GM21723 (cell line): ENCODE measurements around the gene ADAM33.

Experiments
- ATAC-seq: cut with Tn5 transposase; IDR thresholded peaks from one replicate; pipeline ENCODE4 v1.9.1; 2021; ENCODE audit warnings: mild to moderate bottlenecking, moderate library complexity; ENCODE audit not compliant: unreplicated experiment

Gene ADAM33

DNA sequence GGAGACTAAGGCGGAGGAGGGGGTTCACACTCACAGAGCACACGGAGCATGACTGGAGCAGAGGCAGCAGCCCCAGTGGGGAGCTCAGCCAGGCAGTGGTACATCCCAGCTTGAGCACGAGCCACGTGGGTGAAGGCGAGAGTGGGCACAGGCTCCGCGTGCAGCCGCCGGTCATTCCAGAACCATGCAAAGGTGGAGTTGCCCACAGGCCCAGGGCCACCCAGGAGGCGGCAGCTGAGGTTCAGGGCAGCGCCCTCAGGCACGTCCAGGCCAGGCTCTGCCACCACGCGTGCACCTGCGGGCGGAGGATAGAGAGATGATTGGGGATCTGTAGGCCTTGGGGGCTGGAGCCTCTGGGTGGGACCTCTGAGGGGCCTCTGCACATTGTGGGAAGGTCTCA, 9.5 kb upstream of the ADAM33 start:
- ATAC-seq = no peak

DNA sequence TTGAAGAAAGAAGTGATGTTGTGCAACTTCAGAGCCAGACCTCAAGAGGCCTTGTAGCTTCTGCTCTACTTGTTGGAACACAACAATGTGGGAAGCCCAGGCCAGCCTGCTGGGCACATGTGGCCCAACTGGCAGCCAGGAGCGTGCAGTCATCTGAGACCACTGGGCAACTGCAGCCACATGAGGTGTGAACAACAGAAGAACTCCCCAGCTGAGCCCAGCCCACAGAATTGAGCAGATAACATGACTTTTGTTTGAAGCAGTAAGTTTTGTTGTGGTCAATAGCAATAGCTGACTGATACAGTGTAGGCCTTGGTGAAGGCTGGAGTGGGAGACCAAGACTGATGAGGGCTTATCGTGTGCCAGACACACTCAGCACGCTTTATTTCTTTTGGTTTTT, 8.6 kb upstream of the ADAM33 start:
- ATAC-seq = no peak

DNA sequence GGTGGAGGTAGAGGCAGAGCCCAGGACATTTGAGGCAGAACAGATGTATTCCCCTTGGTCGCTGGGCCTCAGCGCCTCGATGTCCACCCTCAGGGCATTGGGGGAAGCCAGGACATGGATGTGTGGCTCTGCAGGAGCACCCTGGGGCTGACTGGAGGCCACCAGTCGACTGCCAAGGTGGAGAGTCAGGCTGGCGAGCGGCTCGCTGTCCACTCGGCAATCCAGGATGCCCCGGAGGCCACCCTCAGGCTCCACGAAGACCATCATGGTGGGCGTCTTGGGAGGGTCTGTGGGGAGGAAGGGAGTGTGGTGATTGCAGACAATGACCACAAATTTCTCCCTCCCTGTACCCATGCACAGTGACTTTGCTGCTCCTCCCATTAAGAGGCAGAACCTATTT, 8.2 kb upstream of the ADAM33 start:
- no peak for ATAC-seq

DNA sequence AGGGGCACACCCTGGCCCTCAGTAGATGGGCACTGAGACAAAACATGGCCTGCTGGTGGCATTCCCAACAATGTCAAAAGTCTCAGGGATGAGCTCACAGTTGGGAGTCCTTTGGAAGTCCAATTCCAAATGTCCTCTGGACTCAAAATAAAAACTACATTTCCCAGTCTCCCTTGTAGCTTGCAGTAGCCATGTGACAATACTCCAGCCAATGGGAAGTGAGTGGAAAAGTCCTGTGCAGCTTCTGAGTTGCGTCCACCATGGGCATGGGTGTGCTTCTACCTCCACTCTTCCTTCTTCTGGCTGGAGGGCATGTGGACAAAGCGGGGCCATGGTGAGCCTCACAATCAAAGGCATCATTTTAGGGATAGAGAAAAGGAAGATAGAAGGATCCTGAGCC, 5.8 kb upstream of the ADAM33 start:
- no peak for ATAC-seq

DNA sequence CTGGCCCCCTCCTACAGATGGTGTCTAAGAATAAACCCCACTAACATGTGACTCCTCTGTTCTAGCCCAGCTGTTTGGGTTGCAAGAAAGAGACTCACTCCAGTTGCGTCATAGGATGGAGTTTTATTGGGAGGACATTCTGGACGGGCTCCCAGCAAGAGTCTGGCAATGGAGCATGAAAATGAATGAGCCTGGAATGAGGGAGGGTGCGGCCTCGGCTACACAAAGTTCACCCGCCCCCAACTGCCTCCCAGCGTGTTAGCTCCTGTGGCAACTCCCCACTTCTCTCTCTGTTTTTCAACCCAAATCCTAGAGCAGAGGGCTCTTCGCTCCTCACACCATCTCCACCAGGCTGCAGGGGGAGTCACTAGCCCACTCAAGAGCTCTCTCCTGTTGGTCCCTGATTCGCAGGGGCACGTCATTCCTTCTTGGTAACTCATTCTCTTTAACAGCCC, 5.1 kb upstream of the ADAM33 start:
- ATAC-seq = no peak

DNA sequence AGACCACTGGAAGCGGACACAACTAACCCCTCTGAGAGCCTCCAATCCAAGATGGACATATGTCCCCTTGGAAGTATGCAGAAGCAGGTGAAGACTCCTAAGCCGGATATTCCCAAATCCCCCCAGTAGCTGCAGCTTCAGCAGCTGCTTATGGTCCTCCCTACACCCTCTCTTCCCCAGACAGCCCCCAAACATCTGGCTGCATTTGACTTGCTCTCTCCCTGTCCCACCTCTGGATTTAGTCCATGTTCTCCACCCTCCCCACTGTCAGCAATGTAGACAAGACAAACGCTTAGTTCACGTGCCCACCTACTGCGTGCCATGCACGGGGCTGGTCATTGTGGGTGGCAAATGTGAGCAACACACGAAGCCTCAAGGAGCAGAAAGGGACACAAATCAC, 4.6 kb upstream of the ADAM33 start:
- ATAC-seq = no peak

DNA sequence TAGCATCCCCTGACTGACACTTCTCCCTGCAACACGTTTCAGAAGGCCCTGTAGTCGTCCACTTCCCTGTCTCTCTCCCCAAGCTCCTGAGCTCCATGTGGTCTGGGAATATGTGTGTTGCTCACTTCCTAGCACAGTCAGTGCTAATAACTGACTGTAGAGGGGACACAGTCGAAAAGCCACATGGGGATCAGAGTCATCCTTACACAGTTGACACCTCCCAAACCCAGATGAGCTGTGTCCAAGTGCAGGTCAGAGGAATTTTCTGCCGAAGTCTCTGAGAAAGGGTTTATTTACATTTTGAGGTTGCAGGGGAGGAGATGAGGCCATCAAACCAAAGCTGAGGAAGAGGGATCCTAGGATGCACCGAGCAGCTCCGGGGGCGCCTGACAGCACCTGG, 3.5 kb upstream of the ADAM33 start:
- no peak for ATAC-seq

DNA sequence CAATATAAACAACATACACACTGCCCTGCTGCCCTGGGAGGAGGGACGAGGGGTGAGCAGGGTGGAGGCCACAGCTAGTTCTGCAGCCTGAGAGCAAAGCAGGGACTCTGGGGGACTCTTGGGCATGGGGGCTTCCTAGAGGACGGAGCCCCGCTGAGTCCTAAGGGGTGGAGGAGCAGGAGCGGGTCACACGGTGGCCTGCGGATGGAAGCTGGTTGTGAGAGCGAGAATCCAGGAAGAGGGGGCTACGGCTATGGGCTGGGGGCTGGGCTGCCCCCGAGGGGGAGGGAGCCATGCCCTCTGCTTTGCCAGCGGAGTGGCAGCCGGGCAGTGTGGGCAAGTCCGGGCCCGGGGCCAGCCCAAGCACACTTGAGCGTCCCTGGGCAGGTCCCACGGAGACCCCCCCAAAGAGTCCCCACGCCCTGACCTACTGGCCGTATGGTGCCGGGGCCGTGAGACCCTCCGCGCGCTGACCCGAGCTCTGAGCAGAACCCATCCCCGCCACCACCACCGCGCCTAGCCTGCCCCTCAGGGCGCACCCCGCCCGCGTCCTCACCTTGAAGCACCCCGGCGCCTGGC, 369 bp downstream of the ADAM33 start:
- ATAC-seq = no peak

DNA sequence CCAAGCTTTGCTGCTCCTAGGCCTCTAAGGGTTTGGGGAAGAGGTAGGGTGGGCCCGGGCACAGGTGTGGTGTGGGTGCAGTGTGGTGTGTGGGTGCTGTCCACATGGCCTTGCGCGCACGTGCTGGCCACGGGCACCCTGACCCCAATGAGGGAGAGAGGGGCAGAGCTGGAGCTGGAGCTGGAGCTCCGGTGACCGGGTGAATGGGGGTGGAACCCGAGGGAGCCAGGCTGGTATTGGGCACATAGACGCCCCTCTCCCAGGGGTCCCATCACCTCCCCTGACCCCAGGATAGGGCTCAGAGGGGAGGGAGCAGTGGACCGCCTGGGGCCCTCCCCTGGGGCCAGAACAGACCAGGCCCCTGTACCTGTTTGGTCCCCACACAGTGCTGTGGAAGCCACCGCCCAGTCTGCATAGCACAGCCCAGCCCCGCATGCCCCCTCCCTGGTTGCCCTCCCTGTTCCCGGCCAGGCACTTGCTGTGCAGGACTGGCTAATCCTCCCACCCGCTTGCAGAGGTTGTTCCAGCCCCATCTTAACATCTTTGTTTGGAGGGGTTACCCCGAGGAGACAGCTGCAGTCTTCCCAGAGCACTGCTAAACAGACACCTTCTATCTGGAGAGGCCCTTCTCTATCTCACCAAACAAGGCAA, 984 bp downstream of the ADAM33 start:
- ATAC-seq = no peak

DNA sequence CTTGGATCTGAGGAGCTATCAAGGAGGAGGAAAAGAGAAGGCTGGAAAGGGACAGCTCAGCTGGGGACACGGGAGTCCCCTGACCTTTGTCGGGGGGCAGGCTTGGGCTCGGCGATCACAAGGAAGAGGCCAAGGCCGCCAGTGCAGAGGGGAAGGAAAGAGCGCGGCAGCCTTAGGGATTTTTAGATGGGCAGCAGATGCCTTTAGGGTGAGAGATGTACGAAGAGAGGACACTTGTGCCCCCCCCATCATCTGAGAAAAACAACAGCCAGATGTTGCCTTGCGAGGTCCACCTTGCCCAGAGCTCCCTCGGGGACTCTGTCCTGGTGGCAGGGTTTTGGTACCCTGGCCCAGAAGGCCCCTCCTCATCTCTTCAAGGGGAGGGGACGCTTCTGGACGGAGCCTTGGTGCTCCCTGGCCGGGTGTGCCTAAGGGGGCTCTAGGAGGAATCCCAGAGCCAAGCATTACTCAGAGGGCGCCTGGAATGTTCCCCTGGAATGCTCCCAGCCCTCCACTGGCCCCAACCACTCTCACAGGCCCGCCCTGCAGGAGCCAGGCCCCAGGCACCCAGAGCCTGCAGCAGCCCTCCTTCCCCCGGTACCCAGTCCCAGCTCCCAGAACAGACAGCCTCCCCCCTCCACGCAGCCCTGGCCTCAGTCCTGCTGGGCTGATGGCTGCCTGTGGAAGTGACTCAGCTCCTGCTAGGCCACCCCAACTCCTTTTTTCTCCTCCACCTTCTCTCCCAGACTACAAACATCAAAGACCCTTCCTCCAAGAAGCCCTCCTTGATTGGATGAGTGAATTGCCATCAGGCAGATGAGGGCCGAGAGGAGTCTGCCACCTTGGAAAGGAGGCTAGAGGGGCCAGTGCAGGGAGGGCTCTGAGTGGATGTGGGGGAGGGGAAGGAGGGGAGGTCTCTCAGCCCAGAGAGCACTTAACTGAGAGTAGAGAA, 1.8 kb downstream of the ADAM33 start:
- ATAC-seq = no peak

DNA sequence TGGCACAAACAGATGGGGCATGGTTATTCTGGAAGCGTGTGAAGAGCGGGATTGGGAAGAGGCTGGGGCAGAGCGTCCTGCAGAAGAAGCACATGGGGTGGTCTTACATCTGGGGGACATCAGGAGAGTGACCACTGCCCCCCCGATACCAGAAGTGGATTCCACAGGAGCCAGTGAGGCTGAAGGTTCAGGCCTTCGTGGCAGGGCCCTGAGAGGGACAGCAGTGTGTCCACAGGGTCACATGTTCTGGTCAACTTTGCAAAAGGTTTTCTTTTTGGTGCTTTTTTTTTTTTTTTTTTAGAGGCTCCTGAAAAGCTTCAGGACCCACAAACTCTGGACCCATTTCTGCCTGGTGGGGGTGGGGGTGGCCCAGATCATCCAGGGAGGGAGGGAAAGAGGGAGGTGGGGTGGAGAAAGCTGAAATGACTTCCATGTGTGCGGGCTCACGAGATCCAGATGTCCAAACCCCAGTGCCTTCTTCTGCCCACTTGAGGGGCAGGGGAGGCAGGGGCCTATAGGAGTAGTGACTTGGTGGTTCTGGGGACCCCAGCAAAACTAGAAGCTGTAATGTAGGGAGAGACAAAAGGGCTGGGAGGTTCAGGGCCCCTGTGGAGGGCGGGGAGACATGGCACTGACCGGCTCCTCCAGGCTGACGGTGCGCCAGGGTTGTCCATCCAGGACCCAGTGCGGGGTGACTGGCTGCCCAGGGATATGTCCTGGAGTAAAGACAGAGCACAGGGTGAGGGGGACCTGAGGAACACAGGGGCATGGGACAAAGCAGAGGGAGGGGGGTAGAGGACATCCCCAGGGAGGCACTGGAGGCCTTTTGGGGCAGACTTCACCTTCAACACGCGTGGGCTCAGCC, 2.7 kb downstream of the ADAM33 start:
- ATAC-seq = no peak

DNA sequence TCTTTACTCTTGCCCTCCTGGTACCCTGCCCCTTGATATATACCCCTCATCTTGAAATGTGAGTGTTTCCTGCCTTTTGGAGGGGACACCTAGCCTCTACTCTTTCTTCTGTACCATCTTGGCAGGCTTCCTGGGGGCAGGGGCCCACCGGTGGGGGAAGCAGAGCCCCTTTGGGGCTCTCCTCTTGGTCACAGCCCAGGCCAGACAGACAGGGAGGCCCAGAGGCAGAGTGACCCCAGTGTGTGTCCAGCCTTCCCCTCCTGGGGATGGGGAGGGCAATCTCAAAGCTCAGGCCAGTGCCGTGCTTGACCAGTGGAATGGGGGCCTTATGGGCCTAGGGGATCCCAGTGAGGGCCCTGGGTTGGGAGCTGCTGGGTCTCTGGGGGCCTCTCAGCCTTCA, 3.6 kb downstream of the ADAM33 start:
- ATAC-seq = no peak

DNA sequence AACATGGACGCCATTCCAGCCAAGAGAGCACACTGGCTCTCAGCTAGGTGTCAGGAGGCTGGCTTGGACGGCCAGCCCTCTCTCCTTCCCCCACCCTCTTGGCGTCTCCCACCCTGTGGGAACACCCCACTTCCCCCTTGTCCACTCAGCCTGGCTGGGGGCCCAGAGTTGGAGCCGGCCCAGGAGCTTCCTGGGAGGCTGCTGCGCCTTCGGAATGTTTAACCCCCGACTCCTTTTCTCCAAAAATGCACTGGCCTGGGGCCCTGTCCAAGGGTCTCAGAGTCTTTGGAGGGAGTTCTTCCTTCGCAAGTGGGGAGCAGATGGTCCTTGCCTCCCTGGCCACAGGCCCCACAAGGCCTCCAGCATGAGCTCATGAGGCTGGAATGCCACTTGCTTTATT, 4.1 kb downstream of the ADAM33 start:
- ATAC-seq = no peak

DNA sequence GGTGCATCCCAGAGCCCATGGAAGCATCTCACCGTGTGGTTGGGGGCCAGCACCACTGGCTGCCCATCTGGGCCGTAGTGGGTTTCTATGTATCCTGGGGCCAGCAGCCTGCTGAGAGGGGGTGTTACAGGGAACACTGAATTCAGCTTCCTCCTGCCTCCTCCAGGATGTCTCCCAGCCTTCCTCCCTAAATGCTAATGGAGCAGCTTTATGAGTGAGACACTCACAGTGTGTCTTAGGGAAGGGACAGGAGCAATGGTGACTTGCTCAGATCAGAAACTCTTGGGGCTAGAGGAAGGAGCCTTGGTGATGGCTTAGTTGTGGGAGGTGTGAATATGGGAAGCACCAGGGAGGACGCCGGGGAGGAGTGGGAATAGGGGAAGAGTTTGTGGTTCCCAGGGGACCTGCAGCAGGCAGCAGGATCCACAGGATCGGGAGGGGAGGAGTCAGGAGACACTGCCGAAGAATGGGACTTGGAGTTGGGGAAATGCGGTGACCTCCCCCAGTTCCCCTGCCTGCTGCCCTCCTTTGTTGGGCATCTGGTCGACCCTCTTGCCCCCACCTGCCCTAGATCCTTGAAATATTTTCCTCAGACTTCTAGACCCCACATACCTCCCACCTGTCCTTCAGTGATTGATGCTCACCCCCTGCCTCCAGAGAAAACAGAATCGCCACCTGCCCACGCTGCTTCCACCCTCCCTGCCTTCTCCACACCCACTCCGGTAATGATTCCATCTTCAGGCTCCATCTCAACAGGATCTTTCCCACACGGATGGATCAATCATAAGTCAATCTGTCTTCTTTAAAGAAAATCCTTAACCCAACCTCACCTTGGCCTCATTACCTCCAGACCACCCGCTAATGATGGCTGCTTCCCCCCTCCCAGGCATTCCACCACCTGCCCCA, 6.6 kb downstream of the ADAM33 start:
- ATAC-seq = no peak

DNA sequence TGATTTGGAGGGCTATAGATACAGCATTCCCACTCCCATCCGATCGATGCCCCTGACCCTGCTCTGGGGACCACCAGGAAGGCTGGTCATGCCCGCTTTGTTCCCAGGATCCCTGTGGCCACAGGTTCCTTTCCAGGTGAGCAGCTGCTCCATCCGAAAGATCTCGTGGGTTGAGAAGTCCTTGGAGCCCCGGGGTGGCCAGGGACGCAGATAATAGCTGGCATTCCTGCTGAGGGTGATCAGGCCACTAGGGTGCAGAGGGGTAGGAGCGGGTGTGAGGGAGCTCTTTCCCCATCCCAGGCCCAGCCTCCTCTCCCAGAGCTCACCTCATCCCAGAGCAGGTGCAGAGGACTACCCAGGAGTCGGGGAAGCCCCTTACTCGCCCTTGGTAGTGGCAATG, 7.4 kb downstream of the ADAM33 start:
- ATAC-seq = no peak

DNA sequence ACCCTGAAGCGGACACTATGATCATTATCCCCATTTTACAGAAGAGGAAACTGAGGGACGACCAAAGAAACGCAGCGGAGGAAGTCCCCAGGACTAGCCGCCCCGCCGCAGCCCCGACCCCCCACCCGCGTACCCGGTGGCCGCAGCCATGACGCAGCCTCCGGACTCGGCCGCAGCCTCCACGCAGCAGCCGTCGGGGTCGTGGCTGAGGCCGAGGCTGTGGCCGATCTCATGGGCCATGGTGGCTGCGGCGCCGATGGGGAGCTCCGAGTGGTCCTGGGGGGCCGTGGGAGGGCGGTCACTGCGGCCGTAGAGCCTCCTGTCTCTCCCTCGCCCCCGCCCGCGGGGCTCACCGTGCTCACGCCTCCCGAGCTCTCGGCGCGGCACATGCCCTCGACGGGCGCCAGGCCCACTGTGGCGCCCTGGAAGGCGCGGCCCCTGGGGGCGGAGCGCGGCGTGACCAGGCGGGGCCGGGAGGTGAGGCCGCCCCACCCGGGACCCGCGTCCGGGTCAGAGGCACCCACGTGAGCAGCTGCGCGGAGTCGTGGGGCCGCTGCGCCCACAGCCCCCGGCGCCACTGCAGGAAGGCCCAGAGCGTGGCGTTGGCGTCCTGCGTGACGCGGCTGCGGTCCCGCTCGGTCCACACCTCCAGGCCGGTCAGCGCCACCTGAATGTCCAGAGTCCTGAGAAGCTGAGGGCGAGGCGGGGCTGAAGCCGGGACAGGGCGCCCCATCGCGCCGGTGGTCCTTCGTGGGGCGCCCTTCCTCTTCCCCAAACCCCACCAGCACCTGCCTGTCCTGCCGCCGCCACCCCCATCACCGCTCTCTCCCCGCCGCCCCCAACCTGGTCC, 8.4 kb downstream of the ADAM33 start:
- no peak for ATAC-seq

DNA sequence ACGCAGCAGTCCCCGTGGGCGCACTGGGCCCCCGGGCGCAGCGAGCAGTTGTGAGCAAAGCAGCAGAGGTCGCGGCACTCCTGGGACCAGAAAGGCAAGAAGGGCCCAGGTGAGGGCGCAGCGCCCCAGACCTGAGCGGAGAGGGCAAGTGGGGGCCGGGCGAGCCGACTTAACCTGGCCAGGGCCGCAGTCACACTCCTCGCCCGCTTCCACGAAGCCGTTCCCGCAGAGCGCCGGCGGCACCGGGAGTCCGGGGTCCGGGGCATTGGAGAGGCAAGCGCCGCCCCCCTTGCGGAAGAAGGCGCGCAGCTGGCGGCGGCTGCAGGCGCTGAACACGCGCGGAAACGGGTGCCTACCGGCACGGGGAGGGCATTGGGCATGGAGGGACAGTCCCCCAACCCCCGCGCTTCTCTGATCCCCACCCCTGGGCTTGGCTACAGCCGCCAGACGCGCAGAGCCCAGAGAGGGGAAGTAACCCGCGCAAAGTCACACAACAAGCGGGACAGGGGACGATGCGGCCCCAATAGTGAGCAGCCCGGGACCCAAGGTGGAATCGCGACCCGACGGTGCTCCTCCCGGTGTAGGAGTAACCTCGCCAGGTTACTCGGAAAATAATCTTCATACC, 9.2 kb downstream of the ADAM33 start:
- no peak for ATAC-seq

DNA sequence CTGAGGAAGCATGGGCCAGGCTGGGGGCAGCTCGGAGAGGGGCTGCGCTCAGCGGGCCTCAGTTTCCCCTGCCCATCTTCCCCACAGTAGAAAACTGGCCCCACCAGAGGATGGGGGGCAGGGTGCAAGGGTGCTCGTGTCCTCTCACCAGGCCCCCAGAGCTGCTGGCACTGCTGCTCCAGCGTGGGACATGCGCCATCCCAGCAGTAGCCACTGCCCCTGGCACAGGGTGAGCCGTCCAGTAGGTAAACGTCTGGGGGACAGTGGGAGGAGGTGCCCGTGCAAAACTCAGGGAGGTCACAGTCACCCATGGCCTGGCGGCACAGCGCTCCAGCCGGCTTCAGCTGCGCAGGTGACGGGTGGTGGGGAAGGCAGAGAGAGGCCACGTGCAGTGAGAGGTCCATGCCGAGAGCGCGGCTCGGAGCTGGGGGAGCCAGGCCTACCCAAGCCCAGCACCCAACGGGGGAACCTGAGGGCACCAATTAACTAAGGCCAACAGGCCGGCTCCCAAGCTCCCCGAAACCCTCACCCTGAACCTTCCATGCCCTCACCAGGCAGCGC, 9.7 kb downstream of the ADAM33 start:
- no peak for ATAC-seq
